ENCODE results near the gene FAM170B. TPM values are rescaled to one million over a fixed set of nuclear protein-coding genes. Genes with fewer than 3 reads are reported as not detected.

FAM170B gene
- total and polyA plus RNA-seq, 9 of the 15 experiments (the other 6 are each of a cell fraction or from before 2014, with no cell fraction given) = 0.11 to 0.21 TPM; not detected in 7

DNA sequence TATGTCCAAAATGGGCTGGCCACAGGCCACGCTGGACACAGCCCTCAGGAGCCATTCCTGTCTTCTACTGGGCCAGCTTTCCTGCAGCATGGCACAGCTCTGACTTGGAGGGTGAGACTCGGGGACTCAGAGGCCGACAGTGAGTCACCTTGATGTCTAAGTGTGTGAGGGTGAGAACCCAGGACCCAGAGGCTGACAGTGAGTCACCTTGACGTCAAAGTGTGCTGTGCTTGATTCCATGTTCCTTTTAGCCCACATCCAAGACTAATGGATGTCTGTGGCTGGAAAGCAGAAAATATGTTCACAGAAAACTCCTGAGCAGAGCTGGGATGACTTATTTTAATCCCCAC lies 6.0 kb upstream of the FAM170B start (continued):
- TF ChIP-seq, protein P1, sequence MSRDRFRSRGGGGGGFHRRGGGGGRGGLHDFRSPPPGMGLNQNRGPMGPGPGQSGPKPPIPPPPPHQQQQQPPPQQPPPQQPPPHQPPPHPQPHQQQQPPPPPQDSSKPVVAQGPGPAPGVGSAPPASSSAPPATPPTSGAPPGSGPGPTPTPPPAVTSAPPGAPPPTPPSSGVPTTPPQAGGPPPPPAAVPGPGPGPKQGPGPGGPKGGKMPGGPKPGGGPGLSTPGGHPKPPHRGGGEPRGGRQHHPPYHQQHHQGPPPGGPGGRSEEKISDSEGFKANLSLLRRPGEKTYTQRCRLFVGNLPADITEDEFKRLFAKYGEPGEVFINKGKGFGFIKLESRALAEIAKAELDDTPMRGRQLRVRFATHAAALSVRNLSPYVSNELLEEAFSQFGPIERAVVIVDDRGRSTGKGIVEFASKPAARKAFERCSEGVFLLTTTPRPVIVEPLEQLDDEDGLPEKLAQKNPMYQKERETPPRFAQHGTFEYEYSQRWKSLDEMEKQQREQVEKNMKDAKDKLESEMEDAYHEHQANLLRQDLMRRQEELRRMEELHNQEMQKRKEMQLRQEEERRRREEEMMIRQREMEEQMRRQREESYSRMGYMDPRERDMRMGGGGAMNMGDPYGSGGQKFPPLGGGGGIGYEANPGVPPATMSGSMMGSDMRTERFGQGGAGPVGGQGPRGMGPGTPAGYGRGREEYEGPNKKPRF (IDR thresholded peaks at IDR 0.05; ENCODE audit: low read depth, low read length) = no peak
- TF ChIP-seq GABPA (tag; conservative IDR thresholded peaks at IDR 0.05; ENCODE audit: low read depth) (no peak), TARDBP (IDR thresholded peaks at IDR 0.05) (no peak), MTA1 (IDR thresholded peaks at IDR 0.05; ENCODE audit: borderline replicate concordance) (no peak), RBM39 (optimal IDR thresholded peaks at IDR 0.05; ENCODE audit: low read depth, low read length) (no peak), TEAD4 (IDR thresholded peaks at IDR 0.05; ENCODE audit: low read length) (no peak), TEAD4 (CRISPR knock-in tag; IDR thresholded peaks at IDR 0.05; ENCODE audit: borderline replicate concordance) (no peak), SAFB2 (IDR thresholded peaks at IDR 0.05; ENCODE audit: borderline replicate concordance, low read depth, low read length, severe bottlenecking) (no peak), TAF15 (IDR thresholded peaks at IDR 0.05; ENCODE audit: low read depth, low read length) (no peak), XRCC5 (IDR thresholded peaks at IDR 0.05; ENCODE audit: low read depth, low read length) (no peak), MTF1 (CRISPR knock-in tag; IDR thresholded peaks at IDR 0.05; ENCODE audit: borderline replicate concordance) (no peak), HNRNPLL (IDR thresholded peaks at IDR 0.05; ENCODE audit: low read depth, low read length, poor library complexity, severe bottlenecking) (peak; percentile 3), PCBP1 (IDR thresholded peaks at IDR 0.05; ENCODE audit: low read depth, low read length, poor library complexity, severe bottlenecking) (no peak), ELF4 (CRISPR knock-in tag; IDR thresholded peaks at IDR 0.05) (no peak), SMARCA5 (IDR thresholded peaks at IDR 0.05) (no peak)
- TF ChIP-seq, protein P2, sequence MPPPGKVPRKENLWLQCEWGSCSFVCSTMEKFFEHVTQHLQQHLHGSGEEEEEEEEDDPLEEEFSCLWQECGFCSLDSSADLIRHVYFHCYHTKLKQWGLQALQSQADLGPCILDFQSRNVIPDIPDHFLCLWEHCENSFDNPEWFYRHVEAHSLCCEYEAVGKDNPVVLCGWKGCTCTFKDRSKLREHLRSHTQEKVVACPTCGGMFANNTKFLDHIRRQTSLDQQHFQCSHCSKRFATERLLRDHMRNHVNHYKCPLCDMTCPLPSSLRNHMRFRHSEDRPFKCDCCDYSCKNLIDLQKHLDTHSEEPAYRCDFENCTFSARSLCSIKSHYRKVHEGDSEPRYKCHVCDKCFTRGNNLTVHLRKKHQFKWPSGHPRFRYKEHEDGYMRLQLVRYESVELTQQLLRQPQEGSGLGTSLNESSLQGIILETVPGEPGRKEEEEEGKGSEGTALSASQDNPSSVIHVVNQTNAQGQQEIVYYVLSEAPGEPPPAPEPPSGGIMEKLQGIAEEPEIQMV (tag; conservative IDR thresholded peaks at IDR 0.05; ENCODE audit: low read depth) = no peak
- TF ChIP-seq, protein P3, sequence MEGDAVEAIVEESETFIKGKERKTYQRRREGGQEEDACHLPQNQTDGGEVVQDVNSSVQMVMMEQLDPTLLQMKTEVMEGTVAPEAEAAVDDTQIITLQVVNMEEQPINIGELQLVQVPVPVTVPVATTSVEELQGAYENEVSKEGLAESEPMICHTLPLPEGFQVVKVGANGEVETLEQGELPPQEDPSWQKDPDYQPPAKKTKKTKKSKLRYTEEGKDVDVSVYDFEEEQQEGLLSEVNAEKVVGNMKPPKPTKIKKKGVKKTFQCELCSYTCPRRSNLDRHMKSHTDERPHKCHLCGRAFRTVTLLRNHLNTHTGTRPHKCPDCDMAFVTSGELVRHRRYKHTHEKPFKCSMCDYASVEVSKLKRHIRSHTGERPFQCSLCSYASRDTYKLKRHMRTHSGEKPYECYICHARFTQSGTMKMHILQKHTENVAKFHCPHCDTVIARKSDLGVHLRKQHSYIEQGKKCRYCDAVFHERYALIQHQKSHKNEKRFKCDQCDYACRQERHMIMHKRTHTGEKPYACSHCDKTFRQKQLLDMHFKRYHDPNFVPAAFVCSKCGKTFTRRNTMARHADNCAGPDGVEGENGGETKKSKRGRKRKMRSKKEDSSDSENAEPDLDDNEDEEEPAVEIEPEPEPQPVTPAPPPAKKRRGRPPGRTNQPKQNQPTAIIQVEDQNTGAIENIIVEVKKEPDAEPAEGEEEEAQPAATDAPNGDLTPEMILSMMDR (IDR thresholded peaks at IDR 0.05 in 2 of 3, conservative IDR thresholded peaks at IDR 0.05 in 1 of 3; ENCODE audit: insufficient read depth in 2 of 3, low read depth in 1 of 3, low read length in 3 of 3) = no peak
- TF ChIP-seq, protein P4, sequence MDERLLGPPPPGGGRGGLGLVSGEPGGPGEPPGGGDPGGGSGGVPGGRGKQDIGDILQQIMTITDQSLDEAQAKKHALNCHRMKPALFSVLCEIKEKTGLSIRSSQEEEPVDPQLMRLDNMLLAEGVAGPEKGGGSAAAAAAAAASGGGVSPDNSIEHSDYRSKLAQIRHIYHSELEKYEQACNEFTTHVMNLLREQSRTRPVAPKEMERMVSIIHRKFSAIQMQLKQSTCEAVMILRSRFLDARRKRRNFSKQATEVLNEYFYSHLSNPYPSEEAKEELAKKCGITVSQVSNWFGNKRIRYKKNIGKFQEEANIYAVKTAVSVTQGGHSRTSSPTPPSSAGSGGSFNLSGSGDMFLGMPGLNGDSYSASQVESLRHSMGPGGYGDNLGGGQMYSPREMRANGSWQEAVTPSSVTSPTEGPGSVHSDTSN (CRISPR knock-in tag; IDR thresholded peaks at IDR 0.05; ENCODE audit: low read depth) = no peak
- TF ChIP-seq, protein P4 (tag; conservative IDR thresholded peaks at IDR 0.05; ENCODE audit: low read depth) = no peak
- TF ChIP-seq, protein P5, sequence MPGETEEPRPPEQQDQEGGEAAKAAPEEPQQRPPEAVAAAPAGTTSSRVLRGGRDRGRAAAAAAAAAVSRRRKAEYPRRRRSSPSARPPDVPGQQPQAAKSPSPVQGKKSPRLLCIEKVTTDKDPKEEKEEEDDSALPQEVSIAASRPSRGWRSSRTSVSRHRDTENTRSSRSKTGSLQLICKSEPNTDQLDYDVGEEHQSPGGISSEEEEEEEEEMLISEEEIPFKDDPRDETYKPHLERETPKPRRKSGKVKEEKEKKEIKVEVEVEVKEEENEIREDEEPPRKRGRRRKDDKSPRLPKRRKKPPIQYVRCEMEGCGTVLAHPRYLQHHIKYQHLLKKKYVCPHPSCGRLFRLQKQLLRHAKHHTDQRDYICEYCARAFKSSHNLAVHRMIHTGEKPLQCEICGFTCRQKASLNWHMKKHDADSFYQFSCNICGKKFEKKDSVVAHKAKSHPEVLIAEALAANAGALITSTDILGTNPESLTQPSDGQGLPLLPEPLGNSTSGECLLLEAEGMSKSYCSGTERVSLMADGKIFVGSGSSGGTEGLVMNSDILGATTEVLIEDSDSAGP (CRISPR knock-in tag; IDR thresholded peaks at IDR 0.05) = no peak

All from K562 (cell line).